Mucosa of gallbladder (tissue), 1 donor: ENCODE data around the gene SNAPC2. TPM values are rescaled to one million over a fixed set of nuclear protein-coding genes. Genes with fewer than 3 reads are reported as not detected.
"Not testable (repeated sequence)": the region's sequence is repeated elsewhere in the genome, so short reads cannot be mapped to it uniquely, and the experiment has no call there.

Source experiments
- DNase-seq: peaks from one replicate; pipeline ENCODE4 v3.0.0-alpha.2; 2020; ENCODE audit warnings: low spot score
- total RNA-seq: library from RNA; stranded (reverse); gene quantifications from one replicate; pipeline ENCODE4 v1.2.1, GENCODE V29; 2021
- donor health status: DM: no; HTN: no; CAD: no.

The SNAPC2 gene
- total RNA-seq, 1 donor from 2014 or later = 18.7 TPM

DNA sequence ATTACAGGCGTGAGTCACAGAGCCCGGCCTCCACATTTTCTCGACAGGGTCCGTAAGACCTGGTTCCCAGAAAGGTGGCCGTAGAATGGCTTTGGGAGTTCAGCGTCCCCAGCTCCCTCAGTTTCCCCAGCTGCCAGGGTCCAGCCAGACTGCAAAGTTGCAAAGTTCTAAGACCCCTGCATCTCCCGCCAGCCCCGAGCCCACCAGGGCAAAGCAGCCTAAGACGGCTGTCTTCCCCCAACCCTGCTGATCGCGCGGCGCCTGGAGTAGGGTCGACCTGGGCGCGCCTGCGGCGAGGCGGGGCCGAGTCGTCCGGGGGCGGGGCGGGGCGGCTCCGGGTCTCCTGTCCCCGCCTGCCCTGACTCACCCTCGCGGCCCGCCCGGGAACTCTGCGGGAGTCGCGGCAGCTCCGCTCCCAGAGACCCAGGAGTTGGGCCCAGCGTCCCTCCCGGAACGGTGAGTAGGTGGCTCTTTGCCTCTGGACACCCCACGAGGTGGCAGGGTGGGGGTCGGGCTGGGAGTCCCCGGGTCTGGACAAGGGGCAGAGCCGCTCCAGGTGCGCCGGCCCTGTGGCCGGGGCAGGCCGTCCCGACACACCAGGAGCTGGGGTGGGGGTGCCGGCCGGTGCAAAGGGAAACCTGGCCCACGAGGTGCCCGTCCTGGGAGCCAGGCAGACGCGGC, 31.9 kb upstream of the SNAPC2 start, which contains the start of gene LRRC8E:
TSS of gene LRRC8E (plus strand) at position 366 of the 681 bp plus-strand sequence. CDS start 7,094 bp downstream, outside the sequence.
- no peak for DNase-seq

DNA sequence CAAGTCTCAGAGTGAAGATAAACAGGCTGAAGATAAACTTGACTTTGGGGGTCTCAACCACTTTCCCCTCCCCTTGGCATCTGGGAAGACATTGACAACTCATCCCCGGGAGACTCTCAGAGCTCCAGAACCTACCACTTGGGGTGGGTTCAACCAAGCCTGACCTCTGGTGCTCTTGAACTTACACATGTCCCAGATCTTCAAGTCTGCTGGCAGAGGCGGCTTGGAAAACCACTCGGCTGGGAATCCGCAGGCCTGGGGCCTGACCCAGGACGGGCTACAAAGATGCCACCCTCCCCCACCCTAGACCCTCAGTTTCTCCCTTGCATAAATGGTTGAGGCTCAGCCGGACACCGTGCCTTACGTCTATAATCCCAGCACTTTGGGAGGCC, 31.3 kb upstream of the SNAPC2 start:
- no peak for DNase-seq

DNA sequence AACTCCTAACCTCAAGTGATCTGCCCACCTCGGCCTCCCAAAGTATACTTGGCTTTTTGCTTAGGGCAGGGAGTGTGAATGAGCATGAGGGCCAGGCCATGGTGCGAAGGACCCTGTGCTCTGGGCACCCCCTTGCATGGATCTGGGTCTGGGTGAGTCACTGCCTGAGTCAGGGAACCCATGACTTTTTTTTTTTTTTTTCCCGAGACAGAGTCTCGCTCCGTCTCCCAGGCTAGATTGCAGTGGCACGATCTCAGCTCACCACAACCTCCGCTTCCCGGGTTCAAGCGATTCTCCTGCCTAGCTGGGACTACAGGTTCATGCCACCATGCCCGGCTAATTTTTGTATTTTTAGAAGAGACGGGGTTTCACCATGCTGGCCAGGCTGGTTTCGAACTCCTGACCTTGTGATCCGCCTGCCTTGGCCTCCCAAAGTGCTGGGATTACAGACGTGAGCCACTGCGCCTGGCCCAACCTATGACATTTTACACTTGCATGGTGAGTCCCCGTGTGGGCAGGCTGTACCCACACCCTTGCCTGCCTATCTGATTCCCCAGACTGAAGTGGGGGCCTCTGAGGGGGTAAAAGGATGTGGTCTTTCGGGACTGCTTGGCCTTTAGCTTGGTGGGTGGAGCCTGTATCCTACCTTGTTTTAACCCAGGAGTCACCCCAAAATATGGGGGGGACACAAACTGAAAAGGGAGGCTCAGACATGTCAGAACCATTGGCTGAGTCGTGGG, 26.6 kb upstream of the SNAPC2 start:
- DNase-seq = not testable (repeated sequence)

DNA sequence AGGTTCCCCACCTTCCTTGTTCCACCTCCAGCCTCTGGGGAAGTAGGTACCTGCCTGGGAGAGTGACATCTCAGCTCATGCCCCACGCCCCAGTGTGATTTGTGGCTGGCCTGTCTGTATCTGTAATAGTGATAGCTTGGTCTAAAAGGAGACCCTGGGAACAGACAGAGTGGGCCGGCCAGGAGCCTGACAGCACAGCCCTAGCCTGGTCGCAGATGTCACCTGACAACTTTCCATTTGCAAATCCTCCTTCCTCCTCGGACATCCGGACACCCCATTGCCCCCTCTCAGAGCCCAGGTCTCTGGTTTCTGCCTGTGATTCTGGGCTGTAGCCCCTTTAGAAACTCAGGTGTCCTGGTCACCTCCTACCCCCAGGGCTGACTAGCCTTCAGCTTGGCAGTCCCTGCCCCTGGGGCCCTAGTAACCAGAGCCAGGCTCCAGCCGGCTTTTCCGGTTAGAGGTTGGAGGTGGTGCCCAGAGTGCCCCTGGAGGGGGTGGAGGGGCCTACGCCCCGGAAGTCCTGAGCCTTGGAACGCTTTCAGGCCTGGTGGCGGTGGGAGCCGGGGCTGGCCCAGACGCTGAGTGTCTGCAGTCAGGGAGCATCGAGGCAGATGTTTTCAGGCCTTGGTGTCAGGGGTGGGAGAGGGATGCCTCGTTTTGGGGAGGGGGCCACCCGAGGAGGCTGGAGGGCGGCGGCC, 25.4 kb upstream of the SNAPC2 start:
- no peak for DNase-seq

DNA sequence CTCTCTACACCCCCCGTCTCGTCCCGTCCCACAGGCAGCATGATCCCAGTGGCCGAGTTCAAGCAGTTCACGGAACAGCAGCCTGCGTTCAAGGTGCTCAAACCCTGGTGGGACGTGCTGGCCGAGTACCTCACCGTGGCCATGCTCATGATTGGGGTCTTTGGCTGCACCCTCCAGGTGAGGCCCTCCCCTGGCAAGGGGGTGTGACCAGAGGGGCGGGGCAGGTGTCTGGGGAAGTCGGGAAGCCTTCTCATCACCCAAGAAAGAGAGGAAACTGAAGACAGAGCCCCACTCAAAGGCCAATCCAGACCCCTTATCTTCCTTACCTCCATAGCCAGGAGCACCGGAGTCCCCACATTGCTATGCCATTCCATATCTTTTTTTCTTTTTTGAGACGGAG, 24.6 kb upstream of the SNAPC2 start:
- DNase-seq = no peak

DNA sequence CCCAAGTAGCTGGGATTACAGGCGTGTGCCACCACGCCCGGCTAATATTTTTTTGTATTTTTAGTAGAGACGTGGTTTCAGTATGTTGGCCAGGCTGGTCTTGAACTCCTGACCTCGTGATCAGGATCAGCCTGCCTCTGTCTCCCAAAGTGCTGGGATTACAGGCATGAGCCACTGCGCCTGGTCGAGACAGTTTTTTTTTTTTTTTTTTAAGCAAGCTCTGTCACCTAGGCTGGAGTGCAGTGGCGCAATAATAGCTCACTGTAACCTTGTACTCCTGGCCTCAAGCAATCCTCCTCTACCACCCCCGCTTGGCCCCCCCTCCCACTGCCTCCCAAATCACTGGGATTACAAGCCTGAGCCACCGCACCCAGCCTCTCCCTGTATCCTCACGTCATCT, 22.8 kb upstream of the SNAPC2 start:
- no peak for DNase-seq

DNA sequence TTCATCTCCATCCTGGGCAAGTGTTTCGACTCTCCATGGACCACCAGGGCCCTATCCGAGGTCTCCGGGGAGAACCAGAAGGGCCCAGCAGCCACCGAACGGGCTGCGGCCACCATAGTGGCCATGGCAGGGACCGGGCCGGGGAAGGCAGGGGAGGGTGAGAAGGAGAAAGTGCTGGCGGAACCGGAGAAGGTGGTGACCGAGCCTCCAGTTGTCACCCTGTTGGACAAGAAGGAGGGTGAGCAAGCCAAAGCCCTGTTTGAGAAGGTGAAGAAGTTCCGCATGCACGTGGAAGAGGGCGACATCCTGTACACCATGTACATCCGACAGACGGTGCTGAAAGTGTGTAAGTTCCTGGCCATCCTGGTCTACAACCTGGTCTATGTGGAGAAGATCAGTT, 21.2 kb upstream of the SNAPC2 start:
- DNase-seq = no peak

DNA sequence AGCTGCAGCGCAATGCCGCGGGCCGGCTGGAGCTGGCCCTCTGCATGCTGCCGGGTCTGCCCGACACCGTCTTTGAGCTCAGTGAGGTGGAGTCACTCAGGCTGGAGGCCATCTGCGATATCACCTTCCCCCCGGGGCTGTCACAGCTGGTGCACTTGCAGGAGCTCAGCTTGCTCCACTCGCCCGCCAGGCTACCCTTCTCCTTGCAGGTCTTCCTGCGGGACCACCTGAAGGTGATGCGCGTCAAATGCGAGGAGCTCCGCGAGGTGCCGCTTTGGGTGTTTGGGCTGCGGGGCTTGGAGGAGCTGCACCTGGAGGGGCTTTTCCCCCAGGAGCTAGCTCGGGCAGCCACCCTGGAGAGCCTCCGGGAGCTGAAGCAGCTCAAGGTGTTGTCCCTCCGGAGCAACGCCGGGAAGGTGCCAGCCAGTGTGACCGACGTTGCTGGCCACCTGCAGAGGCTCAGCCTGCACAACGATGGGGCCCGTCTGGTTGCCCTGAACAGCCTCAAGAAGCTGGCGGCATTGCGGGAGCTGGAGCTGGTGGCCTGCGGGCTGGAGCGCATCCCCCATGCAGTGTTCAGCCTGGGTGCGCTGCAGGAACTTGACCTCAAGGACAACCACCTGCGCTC, 20.3 kb upstream of the SNAPC2 start:
- no peak for DNase-seq

DNA sequence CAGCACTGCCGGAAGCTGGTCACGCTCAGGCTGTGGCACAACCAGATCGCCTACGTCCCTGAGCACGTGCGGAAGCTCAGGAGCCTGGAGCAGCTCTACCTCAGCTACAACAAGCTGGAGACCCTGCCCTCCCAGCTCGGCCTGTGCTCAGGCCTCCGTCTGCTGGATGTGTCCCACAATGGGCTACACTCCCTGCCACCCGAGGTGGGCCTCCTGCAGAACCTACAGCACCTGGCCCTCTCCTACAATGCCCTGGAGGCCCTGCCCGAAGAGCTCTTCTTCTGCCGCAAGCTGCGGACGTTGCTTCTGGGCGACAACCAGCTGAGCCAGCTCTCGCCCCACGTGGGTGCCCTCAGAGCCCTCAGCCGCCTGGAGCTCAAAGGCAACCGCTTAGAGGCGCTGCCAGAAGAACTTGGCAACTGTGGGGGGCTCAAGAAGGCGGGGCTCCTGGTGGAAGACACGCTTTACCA, 19.7 kb upstream of the SNAPC2 start:
- no peak for DNase-seq

DNA sequence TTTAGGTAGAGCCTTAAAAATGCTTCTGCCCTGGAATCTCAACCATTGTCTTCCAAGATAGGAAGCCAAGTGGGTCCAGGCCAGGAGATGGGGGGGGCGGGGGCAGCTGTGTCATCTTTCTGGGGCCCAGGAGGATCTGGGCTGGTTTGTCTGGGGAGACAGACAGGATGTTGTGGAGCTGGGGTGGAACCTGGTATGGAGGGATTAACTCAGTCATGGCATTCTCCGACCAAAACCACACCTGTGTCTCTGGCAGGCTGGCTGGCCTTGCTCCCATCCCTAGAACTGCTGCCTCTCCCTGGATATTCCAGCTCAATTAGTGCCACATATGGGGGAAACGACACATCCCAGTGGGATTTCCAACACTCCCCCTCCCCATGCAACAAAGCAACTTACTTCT, 19.2 kb upstream of the SNAPC2 start:
- no peak for DNase-seq

DNA sequence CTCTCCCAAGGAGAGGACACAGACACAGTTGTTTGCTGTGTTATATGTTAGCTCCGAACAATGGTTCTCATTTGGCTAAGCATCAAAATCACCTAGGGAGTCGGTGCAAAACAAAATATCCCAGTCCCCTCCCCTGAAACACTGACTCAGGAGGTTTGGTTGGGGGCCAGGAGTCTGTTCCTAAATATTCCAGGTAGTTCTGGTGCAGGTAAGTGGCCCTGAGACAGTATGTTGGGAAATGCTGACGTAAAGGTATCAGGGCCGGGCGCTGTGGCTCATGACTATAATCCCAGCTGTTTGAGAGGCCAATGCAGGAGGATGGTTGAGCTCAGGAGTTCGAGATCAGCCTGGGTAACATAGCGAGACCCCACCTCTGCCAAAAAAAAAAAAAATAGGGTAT, 18.8 kb upstream of the SNAPC2 start:
- no peak for DNase-seq

DNA sequence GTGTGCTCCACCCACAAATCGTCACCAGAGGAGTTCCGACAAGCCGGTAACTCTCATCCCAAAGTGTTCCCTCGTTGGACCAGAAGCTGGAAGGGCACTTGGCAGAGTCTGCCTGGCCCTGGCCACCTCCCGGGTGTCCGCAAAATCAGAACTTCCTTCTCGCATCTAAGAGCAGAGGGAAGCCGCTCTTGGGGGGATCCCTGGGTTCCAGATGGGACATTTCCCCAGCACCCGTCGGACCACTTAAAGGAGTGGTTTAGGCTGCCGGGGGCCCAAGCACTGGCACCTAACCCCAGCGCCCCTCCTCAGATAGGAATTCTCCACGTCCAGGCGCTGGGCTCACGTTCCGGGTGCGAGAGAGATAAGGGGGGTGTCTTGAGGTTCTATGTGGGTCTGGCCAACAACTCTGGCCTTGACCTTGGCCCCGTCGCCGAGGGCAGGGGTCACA, 17.3 kb upstream of the SNAPC2 start:
- DNase-seq = no peak

DNA sequence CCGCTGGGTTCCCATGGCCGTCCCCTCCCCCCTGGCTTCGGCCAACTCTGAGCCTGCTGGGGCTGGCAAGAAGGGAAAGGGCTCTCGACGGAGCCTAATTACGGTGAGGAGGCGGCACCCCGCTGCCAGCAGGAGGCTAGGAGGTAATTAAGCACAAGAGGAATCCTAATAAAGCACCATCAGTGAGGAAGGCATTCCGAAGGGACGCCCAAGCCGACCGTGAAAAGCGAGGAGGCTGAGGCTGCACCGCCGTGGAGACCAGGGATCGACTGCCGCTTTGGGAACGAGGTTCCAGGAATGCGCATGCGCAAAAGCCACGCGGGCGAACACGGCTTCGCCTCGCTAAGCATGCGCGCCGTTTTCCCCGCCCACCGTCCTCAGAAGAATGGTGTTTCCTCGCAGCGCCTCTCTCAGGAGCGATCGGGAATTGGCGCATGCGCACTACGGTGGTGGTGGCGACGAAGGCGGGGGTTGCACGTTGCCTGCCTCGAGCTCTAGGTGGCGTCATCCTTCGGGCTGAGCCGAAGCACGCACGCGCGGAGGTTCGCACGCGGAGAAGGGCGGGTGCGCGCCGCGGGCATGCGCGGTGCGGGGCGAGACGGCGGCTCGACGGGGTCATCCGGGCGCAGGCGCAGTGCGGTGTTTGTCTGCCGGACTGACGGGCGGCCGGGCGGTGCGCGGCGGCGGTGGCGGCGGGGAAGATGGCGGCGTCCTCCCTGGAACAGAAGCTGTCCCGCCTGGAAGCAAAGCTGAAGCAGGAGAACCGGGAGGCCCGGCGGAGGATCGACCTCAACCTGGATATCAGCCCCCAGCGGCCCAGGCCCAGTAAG, 16.7 kb upstream of the SNAPC2 start, which contains the start of gene MAP2K7:
TSS of gene MAP2K7 (plus strand) at position 634 of the 830 bp plus-strand sequence. CDS start at position 702, 68 bp downstream.
- DNase-seq = peak; percentile 100

DNA sequence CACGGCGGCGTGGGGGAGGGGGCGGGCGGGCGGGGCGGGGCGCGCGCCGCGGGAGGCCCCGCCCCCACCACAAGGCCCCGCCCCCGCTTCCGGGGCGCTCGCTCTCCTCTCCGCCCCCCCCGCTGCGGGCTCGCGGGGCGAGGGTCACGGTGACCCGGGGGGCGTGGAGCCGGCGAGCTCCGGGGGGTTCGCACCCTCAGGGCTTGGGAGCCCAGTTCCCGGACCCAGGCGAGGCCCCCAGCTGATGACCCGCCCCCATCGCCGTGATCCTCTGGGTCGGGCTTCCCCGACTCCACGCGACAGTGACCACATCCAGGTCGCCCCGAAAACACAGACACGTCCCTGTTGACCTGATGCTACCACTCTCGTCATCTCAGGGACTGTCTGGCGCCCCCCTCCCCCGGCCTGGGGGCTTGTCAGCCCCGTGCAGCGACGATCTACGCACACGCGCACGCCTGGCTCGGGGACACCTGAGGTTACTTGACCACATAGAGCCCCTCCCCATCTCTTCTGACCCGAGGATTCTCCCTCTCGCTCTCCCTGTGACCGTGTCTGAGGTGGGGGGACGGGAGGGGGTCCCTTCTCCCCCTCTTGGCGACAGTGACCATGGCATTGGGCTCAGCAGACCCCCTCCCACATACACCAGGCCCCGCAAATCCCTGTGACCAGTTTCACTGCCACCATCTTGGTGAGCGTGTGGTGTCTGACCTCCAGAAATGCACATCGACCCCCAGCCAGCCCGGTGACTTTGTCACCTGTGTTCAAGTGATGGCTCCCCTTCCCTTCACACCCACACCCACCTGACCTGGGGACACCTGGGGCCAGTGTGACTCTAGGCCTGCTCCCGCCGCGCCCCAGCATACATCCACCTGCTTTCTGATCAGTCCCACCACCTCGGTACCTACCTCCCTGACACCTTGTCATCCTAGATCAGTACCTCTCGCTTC, 15.8 kb upstream of the SNAPC2 start:
- DNase-seq = peak; percentile 43

DNA sequence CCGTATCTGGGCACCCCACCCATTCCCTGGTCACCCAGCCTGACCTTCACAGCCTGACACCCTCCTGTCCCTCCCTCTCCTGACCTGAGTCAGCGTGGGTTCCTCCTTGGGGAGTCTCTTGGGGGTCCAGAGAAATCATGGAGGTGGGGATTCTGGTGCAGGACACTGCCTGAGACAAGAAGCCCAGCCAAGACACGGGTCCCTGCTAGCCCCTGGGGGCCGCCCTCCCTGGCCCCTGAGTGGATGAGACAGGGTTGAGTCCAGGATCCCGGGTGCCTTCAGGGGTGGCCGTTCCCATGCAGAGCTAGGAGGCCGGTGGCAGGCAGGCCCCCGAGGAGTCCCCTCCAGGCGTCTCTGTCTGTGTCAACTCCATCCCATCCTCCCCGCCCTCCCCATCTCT, 14.9 kb upstream of the SNAPC2 start:
- no peak for DNase-seq

DNA sequence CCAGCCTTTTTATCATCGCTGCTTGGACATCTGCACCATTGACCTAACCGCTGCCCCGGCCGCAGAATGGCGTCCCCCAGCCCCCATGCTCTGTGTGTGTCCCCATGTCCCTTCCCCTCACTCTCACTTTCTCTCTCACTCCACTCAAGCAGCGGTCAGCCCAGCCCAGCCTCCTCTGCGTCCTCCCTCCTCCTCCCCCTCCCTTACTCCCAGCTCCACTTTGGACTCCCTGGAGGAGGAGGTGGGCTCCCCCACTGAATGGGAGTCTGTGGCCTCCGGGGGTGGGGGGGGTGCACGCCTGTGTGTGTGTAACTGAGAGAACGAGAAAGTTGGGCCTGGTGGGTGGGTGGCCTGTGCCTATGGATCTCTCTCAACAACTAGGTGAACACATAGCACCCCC, 14.3 kb upstream of the SNAPC2 start:
- no peak for DNase-seq

DNA sequence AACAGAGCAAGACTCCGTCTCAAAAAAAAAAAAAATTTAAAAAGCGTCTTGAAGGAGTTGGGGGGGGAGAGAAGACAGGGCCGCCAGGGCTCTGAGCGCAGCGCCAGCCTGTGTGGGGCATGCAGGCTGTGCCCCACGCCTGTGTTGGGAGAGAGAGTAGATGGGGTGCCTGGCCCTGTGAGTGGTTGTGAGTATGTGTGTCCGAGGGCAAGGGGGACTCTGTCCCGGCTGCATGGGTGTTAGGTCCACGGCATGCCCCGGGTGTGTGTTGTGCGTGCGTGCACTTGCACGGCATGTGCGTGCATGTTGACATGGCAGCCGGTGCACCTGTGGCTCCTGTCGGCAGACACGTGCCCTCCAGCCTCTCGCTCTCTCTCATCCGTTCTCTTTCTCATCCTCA, 13.0 kb upstream of the SNAPC2 start:
- DNase-seq = no peak

DNA sequence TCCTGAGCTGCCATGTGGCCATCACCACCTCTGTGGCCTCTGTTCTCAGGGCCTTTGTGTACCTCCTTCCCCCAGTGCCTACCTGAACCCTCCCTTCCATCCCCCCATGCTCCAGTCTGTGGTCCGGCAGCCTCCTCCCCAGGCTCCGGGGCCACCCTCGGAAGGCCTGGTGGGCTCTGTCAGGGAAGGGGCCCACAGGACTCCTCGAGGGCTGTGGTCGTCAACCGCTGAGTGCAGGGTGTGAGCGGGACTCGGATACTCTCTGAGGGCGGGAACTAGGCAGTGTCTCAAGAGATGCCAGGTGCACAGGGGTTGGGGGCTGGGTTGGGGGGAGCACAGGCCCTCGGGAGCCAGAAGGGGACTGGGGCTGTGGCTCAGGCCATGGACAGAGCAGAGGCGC, 12.6 kb upstream of the SNAPC2 start:
- DNase-seq = no peak

DNA sequence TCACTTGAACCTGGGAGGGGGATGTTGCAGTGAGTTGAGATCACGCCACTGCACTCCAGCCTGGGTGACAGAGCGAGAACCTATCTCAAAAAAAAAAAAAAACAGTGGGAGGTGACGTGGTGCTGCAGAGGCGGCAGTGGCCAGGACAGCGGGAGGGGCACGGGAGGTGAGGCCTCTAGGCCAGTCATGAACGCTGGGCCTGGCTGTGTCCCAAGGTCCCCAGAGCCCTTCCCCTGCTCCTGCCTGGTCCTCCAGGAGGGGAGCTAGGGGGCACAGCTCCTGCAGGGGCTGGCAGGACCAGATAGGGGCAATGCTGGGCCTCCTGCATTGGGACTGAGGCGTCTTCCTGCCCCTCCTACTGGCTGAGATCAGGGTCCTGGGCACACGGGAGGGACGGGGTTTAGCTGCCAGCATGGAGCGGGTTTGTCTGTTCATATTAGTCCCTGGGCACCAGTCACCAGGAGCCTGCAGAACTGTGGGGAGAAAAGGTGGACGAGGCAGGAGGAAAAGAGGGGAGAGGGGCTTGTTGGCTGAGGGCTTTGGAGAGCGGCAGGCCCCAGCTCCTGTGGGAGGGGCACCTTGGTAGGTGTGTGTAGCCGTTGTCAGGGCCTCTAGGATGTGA, 11.9 kb upstream of the SNAPC2 start:
- DNase-seq = no peak
